GM21723 (cell line): ENCODE results near the gene CD207.

Experiments used
- ATAC-seq: cut with Tn5 transposase; IDR thresholded peaks from one replicate; pipeline ENCODE4 v1.9.1; 2021; ENCODE audit warnings: mild to moderate bottlenecking, moderate library complexity; ENCODE audit not compliant: unreplicated experiment

The CD207 gene

GRCh38 chr2:70795164-70795995 is 40.2 kb downstream of the CD207 start:
- ATAC-seq, result no peak

GRCh38 chr2:70793450-70793849 is 42.2 kb downstream of the CD207 start:
- no peak for ATAC-seq

DNA sequence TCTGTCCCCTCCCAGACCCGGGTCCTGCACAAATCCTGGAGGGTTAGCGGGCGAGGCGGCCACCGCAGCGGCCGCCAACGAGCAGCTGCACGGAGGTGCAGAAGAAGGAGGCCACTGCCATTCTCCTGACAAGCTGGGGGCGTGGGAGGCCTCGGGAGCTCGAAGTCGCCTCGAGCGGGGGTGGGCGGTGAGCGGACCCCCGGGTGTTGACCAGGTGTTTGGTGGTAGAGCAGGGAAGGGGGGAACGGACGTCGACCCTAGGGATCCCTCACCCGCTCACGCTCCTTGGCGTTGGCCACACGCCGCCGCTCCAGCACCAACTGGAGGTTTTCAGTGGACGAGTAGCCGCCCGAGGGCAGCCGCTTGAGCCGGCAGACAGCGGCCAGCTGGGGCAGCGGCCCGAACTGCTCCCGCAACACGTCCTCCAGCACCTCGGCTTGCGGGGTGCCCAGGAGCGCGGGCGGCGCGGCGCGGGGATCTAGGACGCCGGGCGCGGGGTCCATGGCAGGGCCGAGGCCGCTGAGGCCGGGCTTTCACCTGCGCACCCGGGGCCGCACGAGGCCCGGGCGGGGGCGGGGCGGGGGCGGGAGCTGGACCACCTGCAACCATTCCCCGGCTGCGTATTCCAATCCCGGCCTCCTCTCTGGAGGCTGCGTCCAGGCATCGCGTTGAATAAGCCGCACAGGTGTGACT is 45.3 kb downstream of the CD207 start, which contains the start of gene FIGLA:
Gene FIGLA (minus strand): TSS at position 508 of the 693 bp plus-strand sequence. CDS start 5 bp downstream, at position 503.
- no peak for ATAC-seq

GRCh38 chr2:70789304-70790135 is 46.1 kb downstream of the CD207 start:
- ATAC-seq, result no peak

- no peak for ATAC-seq
Observed at GRCh38 chr2:70785137-70785911, 50.3 kb downstream of the CD207 start.

DNA sequence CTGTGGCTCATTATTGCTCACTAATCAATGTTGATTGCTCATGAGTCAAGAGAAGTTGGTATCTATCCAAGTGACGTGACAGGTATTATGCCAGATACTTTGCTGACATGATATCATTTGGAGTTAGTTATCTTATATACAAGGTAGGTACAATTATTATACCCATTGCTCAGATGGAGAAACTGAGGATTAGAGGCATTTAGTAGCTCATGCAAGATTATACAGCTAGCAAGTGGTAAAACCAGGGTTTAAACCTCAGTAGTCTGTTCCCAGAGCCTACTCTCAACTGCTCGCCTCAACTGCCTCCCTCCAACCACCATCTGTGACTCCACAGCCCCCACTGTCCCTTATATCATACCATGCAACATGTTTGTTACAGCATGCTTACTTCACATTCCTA is 51.3 kb downstream of the CD207 start:
- no peak for ATAC-seq
